B cell (primary cell): ENCODE measurements around the gene AZU1.

Experiments
- EZH2 ChIP-seq: IDR thresholded peaks from 2 replicates; pipeline ENCODE4 v1.6.1; 2012; ENCODE audit warnings: borderline replicate concordance, low read depth, mild to moderate bottlenecking, moderate library complexity, low read length; ENCODE audit not compliant: insufficient read depth, poor library complexity, severe bottlenecking
- TF ChIP-seq, protein P1 (sequence below): fragments of 200-600 bp; IDR thresholded peaks from one replicate; pipeline ENCODE4 v1.8.0; 2022; ENCODE audit warnings: antibody characterized with exemption, mild to moderate bottlenecking

DNA sequence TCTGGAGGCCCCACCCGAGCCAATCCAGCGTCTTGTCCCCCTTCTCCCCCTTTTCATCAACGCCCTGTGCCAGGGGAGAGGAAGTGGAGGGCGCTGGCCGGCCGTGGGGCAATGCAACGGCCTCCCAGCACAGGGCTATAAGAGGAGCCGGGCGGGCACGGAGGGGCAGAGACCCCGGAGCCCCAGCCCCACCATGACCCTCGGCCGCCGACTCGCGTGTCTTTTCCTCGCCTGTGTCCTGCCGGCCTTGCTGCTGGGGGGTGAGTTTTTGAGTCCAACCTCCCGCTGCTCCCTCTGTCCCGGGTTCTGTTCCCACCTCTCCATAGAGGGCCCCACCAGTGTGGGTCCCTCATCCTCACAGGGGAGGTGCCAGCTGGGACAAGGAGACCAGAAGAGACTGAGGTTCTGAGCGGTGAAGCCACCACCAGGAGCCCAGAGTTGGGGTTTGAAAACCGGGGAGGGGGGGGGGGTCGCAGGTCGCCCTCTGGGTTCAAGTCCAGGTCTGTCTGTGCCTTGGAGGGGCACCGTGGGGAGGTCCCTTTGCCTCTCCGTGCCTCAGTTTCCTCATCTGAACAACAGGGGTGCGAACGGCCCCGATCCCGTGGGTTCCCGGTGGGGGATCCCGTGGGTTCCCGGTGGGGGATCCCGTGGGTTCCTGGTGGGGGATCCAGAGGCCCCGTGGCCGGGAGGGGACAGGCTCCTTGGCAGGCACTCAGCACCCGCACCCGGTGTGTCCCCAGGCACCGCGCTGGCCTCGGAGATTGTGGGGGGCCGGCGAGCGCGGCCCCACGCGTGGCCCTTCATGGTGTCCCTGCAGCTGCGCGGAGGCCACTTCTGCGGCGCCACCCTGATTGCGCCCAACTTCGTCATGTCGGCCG lies 24.7 kb downstream of the AZU1 start, which contains the start of gene ELANE:
- TF ChIP-seq, protein P1, sequence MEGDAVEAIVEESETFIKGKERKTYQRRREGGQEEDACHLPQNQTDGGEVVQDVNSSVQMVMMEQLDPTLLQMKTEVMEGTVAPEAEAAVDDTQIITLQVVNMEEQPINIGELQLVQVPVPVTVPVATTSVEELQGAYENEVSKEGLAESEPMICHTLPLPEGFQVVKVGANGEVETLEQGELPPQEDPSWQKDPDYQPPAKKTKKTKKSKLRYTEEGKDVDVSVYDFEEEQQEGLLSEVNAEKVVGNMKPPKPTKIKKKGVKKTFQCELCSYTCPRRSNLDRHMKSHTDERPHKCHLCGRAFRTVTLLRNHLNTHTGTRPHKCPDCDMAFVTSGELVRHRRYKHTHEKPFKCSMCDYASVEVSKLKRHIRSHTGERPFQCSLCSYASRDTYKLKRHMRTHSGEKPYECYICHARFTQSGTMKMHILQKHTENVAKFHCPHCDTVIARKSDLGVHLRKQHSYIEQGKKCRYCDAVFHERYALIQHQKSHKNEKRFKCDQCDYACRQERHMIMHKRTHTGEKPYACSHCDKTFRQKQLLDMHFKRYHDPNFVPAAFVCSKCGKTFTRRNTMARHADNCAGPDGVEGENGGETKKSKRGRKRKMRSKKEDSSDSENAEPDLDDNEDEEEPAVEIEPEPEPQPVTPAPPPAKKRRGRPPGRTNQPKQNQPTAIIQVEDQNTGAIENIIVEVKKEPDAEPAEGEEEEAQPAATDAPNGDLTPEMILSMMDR: no peak
- TF ChIP-seq EZH2: no peak
